ENCODE measurements around the gene NIPBL.
"Not testable (repeated sequence)": the region's sequence is repeated elsewhere in the genome, so short reads cannot be mapped to it uniquely, and the experiment has no call there.

Gene NIPBL

GRCh38 chr5:36949593-36949992 lies 73.0 kb downstream of the NIPBL start:
- ATAC-seq, result no peak

- ATAC-seq, result peak in 1 of 2 donors; percentile 25
These were observed 74.3 kb downstream of the NIPBL start for GRCh38 chr5:36950586-36951457.

DNA sequence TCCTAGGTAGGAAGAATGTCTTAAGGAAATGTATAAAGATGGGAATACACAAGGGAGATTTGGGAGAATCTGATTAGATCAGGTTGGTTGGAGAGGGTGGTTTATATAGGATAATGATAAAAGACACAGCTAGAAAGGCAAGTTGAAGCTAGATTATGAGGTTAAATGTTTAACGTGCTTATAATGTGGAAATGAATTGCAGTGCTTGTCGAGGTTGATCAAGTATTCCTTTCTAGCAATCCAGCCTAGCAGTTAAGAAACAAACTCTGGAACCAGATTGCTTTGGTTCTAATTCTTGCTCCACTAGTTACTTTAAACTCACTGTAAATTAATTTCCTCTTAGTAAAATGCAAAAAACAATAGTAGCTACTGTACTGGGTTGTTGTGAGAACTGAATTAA lies 76.5 kb downstream of the NIPBL start:
- ATAC-seq, result no peak

GRCh38 chr5:36957953-36958537 lies 81.5 kb downstream of the NIPBL start:
- no peak for ATAC-seq

GRCh38 chr5:36958612-36959011 lies 82.0 kb downstream of the NIPBL start:
- ATAC-seq, result no peak

DNA sequence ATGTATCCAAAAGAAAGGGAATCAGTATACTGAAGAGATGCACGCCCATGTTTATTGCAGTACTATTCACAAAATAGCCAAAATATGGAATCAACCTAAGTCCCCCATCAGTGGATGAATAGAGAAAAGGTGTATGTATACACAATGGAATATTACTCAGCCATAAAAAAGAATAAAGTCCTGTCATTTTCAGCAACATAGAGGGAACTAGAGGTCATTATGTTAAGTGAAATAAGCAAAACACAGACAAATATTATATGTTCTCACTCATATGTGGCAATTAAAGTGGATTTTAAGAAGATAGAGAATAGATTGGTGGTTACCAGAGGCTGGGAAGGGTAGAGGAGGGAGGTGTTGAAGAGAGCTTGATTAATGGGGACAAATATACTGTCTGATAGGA lies 88.6 kb downstream of the NIPBL start:
- no peak for ATAC-seq

GRCh38 chr5:36969700-36970395 lies 93.3 kb downstream of the NIPBL start:
- ATAC-seq, result no peak

DNA sequence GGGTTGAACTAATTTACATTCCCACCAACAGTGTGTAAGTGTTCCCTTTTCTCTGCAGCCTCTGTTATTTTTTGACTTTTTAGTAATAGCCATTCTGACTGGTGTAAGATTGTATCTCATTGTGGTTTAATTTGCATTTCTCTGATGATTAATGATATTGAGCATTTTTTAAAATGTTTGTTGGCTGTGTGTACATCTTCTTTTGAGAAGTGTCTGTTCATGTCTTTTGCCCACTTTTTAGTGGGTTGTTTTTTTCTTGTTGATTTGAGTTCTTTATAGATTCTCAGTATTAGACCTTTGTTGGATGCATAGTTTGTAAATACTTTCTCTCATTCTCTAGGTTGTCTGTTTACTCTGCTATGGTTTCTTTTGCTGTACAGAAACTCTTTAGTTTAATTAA lies 101.6 kb downstream of the NIPBL start:
- ATAC-seq, result peak in 1 of 2 donors; percentile 36

DNA sequence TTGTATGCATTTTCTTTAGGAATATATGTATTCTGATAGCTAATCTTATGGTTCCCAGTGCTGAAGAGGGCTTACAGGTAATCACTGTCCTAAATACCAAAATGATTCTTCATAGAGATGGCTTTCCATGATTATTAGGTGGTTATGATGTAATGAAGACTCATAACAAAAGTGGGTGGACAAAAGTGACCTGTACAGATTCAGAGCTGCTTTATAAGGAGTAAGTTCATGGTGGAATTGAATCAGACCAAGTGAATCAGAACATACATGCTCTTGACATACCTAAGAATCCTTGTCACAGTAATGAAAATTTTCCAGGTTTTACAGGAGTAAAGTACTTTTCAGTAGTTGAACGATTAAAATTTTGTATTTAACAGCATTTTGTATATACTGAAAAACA lies 105.6 kb downstream of the NIPBL start:
- ATAC-seq, result no peak

DNA sequence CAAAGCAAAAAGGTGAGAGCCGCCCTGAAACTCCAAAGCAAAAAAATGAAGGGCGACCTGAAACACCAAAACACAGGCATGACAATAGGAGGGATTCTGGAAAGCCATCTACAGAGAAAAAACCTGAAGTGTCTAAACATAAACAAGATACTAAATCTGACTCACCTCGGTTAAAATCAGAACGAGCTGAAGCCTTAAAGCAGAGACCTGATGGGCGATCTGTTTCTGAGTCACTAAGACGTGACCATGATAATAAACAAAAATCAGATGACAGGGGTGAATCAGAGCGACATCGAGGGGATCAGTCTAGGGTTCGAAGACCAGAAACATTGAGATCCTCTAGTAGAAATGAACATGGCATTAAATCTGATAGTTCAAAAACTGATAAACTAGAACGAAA lies 108.8 kb downstream of the NIPBL start:
- ATAC-seq, result no peak

- no peak for ATAC-seq
These were observed 111.8 kb downstream of the NIPBL start for GRCh38 chr5:36988396-36988795.

DNA sequence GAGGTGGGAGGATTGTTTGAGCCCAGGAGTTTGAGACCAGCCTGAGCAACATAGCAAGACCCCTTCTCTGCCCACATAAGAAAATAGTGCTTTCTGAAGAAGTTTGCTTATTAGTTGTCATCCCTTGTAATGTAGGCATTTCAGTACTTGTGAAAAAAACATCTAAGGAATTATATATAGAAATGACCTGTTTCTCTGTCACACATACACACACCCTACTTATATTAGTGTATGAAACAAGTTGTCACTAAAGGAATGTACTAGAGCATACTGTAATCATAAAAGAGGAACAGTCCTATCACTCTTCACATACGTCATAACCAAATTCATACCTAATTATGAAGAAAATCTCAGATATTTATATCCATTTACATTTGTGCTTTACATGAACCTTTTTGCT lies 122.0 kb downstream of the NIPBL start:
- ATAC-seq, result no peak

GRCh38 chr5:37002176-37002751 lies 125.7 kb downstream of the NIPBL start:
- ATAC-seq, result no peak

- ATAC-seq, result no peak
These were observed 128.7 kb downstream of the NIPBL start for GRCh38 chr5:37005252-37005651.

- ATAC-seq, result no peak
These were observed 129.5 kb downstream of the NIPBL start for GRCh38 chr5:37005946-37006540.

- not testable (repeated sequence) for ATAC-seq
These were observed 136.6 kb downstream of the NIPBL start for GRCh38 chr5:37013181-37013580.

- no peak for ATAC-seq
These were observed 137.8 kb downstream of the NIPBL start for GRCh38 chr5:37014321-37014720.

DNA sequence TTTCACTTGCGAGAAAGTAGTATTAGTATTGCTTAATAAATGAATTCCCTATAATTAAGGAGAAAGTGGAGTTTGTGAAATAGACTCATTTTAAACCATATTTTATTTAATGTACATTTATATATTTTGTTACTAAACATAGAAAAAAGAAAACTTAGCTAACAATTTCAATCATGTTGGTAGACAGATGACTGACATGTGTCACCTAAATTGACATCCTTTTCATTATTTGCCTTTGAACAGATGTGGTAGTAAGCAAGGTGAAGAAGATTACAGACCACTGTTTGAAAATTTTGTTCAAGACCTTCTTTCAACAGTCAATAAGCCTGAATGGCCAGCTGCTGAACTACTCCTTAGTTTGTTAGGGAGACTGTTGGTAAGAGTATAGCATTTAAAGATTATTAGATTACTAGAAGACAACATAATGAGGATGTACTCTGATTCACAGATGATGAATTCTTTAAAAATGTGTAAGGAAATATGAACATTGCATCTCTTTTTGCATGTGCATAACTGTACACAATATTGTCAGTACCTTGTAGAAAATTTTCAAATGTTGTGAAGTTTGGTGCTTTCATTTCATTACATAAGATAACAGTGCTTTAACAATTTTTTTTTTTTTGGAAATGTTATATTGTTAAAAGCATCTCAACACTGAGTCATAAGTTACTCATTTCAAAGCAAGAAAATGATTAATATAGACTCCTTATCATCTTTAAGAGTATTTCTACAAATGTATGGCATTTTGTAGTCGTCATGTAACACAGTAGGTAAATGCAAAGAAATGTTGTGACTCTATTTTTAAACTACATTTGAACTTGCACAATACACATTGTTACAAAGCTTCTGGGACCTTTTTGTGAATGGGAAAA lies 139.5 kb downstream of the NIPBL start:
- ATAC-seq, result peak; percentile 46 to 75

- no peak for ATAC-seq
These were observed 152.3 kb downstream of the NIPBL start for GRCh38 chr5:37028910-37029309.

- no peak for ATAC-seq
These were observed 152.9 kb downstream of the NIPBL start for GRCh38 chr5:37029436-37029835.

GRCh38 chr5:37034955-37035354 lies 158.4 kb downstream of the NIPBL start:
- no peak for ATAC-seq

DNA sequence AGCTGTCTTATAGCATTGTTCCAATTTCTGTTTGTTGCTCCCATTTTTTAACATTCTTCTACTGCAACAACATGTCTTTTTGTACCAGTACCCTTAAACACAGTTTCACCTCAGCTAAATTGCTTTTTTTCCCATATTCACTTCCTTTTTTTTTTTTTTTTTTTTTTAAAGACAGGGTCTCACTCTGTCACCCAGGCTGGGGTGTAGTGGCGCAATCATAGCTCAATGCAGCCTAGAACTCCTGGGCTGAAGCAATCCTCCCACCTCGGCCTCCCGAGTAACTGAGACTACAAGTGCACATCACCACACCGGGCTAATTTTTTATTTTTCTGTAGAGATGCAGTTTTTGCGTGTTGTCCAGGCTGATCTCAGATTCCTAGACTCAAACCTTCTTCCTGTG lies 161.3 kb downstream of the NIPBL start:
- no peak for ATAC-seq

Data from activated CD4-positive, CD25-positive, alpha-beta regulatory T cell treated with anti-CD3 and anti-CD28 coated beads, Interleukin-2, amount 50 U/mL, for 24 hours (primary cell).